Testis (tissue), 3 donors: ENCODE data around the gene TBX21. TPM values are rescaled to one million over a fixed set of nuclear protein-coding genes. Genes with fewer than 3 reads are reported as not detected.
"Not testable (repeated sequence)": the region's sequence is repeated elsewhere in the genome, so short reads cannot be mapped to it uniquely, and the experiment has no call there.

Source experiments
- DNase-seq: peaks from one replicate; pipeline ENCODE4 v3.0.0-alpha.2; 2019
- H3K27ac ChIP-seq, 2 donors: fragments of 200-600 bp; sonication (generic); one replicate each; pipeline ENCODE4 v1.5.1; 2019
- H3K27me3 ChIP-seq: fragments of 200-600 bp; sonication (generic); one replicate; pipeline ENCODE4 v1.5.1; 2019
- H3K36me3 ChIP-seq: fragments of 200-600 bp; sonication (generic); one replicate; pipeline ENCODE4 v1.5.1; 2017; ENCODE audit warnings: low read depth; ENCODE audit errors: missing control alignments
- H3K4me1 ChIP-seq: fragments of 200-600 bp; sonication (generic); one replicate; pipeline ENCODE4 v1.5.1; 2019
- H3K4me3 ChIP-seq, 2 donors: fragments of 200-600 bp; sonication (generic); one replicate each; pipeline ENCODE4 v1.5.1; 2017 to 2019
- H3K9me3 ChIP-seq: fragments of 200-600 bp; sonication (generic); one replicate; pipeline ENCODE4 v1.5.1; 2017
- POLR2A ChIP-seq: fragments of 450-650 bp; IDR thresholded peaks from one replicate; pipeline ENCODE4 v1.6.1; 2017; ENCODE audit warnings: antibody characterized with exemption, mild to moderate bottlenecking, moderate library complexity
- WGBS, 2 donors: methylation state at CpG; one replicate each; pipeline ENCODE4 v1.1.5; 2018; 5-methylcytosine and 5-hydroxymethylcytosine counted together
- intact Hi-C: fragments of 100-400 bp; cut with DNase I; formaldehyde crosslinking; loops from one replicate; pipeline ENCODE4 v1.15.1; 2023; ENCODE audit warnings: low total_unique reads
- polyA plus RNA-seq: library from polyadenylated mRNA; stranded (reverse); fragments of 350-450 nt; fragmentation: Illumina TruSeq; extraction: RNeasy Lipid Tissue Mini Kit (QIAGEN cat#74804); gene quantifications from one replicate; pipeline ENCODE4 v1.2.3, GENCODE V29; 2014; ENCODE audit warnings: low read depth, low replicate concordance; ENCODE audit not compliant: insufficient read depth
- total RNA-seq, 2 donors: library from RNA; depleted of rRNA; stranded (reverse); fragments of >200 nt; gene quantifications; one replicate each; pipeline ENCODE4 v1.2.3, GENCODE V29; 2016
- TF ChIP-seq, protein P1 (sequence below), 3 experiments: fragments of 450-650 bp in 2 of 3; fragments of 200-600 bp in 1 of 3; sonication (generic) in 1 of 3; IDR thresholded peaks; one replicate each; pipeline ENCODE4 v1.5.1; 2016 to 2019; ENCODE audit warnings: antibody characterized with exemption in 3 of 3, mild to moderate bottlenecking in 2 of 3, moderate library complexity in 1 of 3

Gene TBX21
- total and polyA plus RNA-seq, 3 donors from 2014 or later, result 1.1 to 2.2 (median 1.8) TPM

DNA sequence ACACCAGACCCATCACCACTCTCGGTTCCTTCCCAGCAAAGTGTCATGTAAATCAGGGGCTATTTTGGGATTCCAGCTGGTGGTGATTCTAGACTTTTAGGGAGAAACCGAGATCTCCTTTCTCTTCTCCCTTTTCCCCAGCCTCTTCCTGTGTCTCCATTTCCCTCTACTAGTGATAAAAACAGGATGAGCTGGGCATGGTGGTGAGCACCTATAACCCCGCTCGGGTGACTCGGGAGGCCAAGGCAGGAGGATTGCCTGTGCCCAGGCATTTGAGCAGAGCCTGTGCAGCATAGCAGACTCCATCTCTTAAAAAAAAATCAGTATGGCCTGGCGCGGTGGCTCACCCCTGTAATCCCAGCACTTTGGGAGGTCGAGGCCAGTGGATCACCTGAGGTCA, 6.1 kb downstream of the TBX21 start:
- WGBS, 2 donors, result 79 to 89% methylated on average over 8 of the region's 8 CpGs
- DNase-seq, result no peak
- Histone ChIP-seq H3K36me3 (no peaks in the 10 kb centered on the region), H3K4me3 (no peak overlapping the region), H3K27ac (no peak overlapping the region), H3K27me3 (no peaks in the 10 kb centered on the region), H3K4me1 (no peaks in the 10 kb centered on the region), H3K9me3 (no peaks in the 10 kb centered on the region)
- TF ChIP-seq POLR2A, result no peak
- TF ChIP-seq, protein P1, sequence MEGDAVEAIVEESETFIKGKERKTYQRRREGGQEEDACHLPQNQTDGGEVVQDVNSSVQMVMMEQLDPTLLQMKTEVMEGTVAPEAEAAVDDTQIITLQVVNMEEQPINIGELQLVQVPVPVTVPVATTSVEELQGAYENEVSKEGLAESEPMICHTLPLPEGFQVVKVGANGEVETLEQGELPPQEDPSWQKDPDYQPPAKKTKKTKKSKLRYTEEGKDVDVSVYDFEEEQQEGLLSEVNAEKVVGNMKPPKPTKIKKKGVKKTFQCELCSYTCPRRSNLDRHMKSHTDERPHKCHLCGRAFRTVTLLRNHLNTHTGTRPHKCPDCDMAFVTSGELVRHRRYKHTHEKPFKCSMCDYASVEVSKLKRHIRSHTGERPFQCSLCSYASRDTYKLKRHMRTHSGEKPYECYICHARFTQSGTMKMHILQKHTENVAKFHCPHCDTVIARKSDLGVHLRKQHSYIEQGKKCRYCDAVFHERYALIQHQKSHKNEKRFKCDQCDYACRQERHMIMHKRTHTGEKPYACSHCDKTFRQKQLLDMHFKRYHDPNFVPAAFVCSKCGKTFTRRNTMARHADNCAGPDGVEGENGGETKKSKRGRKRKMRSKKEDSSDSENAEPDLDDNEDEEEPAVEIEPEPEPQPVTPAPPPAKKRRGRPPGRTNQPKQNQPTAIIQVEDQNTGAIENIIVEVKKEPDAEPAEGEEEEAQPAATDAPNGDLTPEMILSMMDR (IDR thresholded peaks at IDR 0.05), result no peak
- intact Hi-C loops, result no loop called here

DNA sequence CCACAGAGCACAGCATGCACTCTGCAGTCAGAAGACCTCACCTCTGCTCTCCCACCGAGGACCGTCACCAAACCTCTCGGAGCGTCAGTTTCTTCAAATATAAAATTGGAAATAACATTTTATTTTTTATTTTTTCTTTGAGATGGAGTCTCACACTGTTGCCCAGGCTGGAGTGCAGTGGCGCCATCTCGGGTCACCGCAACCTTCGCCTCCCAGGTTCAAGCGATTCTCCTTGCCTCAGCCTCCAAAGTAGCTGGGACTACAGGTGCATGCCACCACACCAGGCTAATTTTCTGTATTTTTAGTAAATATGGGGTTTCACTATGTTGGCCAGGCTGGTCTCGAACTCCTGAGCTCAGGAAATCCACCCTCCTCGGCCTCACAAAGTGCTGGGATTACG, 6.9 kb downstream of the TBX21 start:
- H3K4me3 ChIP-seq, H3K27ac ChIP-seq, H3K9me3 ChIP-seq, H3K4me1 ChIP-seq, H3K36me3 ChIP-seq, intact Hi-C loops, H3K27me3 ChIP-seq, DNase-seq: not testable (repeated sequence)
- WGBS, 2 donors, result 88 to 94% methylated on average over 12 of the region's 12 CpGs

DNA sequence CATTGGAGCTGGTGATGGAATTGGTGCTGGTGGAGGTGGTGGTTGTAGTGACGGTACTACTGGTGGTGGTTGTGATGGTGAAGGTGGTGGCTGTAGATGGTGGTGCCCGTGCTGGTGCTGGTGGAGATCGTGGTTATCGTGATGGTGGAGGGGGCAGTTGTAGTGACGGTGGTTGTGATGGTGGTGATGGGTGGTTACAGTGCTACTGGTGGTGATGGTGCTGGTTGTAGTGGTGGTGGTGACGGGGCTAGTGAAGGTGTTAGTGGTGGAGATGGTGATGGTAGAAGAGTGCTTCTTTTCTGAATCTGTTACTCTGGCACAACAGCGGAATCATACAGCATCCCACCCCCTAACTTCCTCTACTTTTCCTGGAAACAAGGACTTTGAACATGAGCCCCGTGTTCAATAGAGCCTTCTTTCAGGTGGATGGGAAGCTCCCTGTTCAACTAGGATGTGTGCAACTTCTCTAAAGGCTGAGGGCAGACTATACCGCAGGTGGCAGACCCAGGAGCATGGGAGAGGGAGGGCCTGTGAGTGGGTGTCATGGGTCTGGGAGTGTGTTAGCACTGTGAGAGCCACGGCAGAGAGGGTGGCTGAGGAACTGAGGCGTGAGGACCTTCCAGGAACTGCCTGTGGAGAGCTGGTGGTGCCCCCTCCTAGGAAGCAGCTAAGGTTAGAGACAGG, 8.2 kb downstream of the TBX21 start:
- Histone ChIP-seq H3K4me1 (no peaks in the 10 kb centered on the region), H3K27ac (no peak overlapping the region), H3K36me3 (no peaks in the 10 kb centered on the region), H3K4me3 (no peak overlapping the region), H3K27me3 (no peaks in the 10 kb centered on the region), H3K9me3 (no peaks in the 10 kb centered on the region)
- 89% methylated on average over 11 of the region's 11 CpGs for WGBS, 2 donors
- intact Hi-C loops, result no loop called here
- no peak for TF ChIP-seq POLR2A
- TF ChIP-seq, protein P1 (IDR thresholded peaks at IDR 0.05), result no peak
- no peak for DNase-seq

DNA sequence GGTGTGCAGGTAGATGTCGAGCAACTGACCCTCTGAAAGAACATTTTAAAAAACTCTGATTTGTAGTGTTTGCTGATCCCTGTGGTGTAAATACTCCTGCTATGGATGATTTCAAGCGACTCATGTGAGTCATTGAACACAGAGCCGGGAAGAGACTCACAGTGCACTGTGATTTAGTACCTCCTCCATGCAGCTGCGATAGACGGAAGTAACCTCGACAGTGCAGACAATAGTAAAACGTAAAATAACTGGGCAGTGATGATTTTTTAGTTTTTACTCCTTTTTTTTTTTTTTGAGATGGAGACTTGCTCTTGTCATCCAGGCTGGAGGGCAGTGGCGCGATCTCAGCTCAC, 8.7 kb downstream of the TBX21 start:
- no peak for DNase-seq
- H3K4me3 ChIP-seq, result no peak overlapping the region
- no peak for TF ChIP-seq POLR2A
- TF ChIP-seq, protein P1 (IDR thresholded peaks at IDR 0.05), result no peak
- no peaks in the 10 kb centered on the region for H3K9me3 ChIP-seq
- no peak overlapping the region for H3K27ac ChIP-seq
- H3K27me3 ChIP-seq, result no peaks in the 10 kb centered on the region
- H3K4me1 ChIP-seq, result no peaks in the 10 kb centered on the region
- intact Hi-C loops, result no loop called here
- no peaks in the 10 kb centered on the region for H3K36me3 ChIP-seq
- WGBS, 2 donors, result 77% methylated on average over 9 of the region's 9 CpGs

DNA sequence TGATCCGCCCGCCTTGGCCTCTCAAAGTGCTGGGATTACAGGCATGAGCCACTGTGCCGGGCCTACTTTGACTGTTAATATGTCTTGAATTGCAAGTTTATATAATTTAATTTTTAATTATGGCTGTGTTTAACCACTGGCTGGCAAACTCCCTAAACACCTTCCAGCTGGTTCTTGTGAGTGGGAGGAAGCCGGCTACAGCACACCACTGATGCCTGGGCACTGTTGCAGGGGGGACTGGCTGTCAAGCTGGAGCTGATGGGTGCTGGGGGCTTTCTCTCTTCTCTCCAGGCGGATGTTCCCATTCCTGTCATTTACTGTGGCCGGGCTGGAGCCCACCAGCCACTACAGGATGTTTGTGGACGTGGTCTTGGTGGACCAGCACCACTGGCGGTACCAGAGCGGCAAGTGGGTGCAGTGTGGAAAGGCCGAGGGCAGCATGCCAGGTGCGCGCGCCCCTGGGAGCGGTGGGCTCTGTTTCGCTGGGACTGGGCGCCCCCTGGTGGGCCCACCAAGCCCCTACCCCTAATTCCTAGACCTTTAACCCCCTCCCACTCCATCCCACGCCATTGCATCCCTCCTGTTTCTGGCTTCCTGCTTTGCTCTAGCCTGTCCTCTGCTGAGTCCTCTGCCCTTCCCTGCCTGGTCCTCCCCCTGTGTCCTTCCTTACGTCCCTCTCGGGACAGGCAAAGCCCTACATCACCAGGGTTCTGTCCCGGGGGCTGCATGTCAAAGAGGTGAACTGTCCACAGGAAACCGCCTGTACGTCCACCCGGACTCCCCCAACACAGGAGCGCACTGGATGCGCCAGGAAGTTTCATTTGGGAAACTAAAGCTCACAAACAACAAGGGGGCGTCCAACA, 9.5 kb downstream of the TBX21 start:
- no peak for DNase-seq
- H3K9me3 ChIP-seq, result no peaks in the 10 kb centered on the region
- no peak overlapping the region for H3K27ac ChIP-seq
- WGBS, 2 donors, result 40 to 46% methylated on average over 16 to 26 of the region's 26 CpGs
- intact Hi-C loops, result no loop called here
- H3K36me3 ChIP-seq, result no peaks in the 10 kb centered on the region
- H3K4me3 ChIP-seq, result no peak overlapping the region
- H3K4me1 ChIP-seq, result no peaks in the 10 kb centered on the region
- TF ChIP-seq, protein P1 (IDR thresholded peaks at IDR 0.05), result peak in 1 of 3 experiments; percentile 18
- no peak for TF ChIP-seq POLR2A
- no peaks in the 10 kb centered on the region for H3K27me3 ChIP-seq
